Endodermal cell (in vitro differentiated cells): ENCODE results near the gene LMTK3. TPM values are rescaled to one million over a fixed set of nuclear protein-coding genes. Genes with fewer than 3 reads are reported as not detected.

Source experiments
- DNase-seq: peaks from one replicate; pipeline ENCODE4 v3.0.0-alpha.2; 2017
- H3K27ac ChIP-seq: 2 replicates; pipeline ENCODE4 v1.5.1; 2013; ENCODE audit warnings: mild to moderate bottlenecking, low read depth, low read length, moderate library complexity
- H3K27me3 ChIP-seq: 2 replicates; pipeline ENCODE4 v1.6.1; 2013; ENCODE audit warnings: mild to moderate bottlenecking, low read length, moderate library complexity; ENCODE audit not compliant: insufficient read depth, control insufficient read depth, poor library complexity, severe bottlenecking
- H3K36me3 ChIP-seq: 2 replicates; pipeline ENCODE4 v1.7.0; 2013; ENCODE audit warnings: mild to moderate bottlenecking, low read length, moderate library complexity; ENCODE audit not compliant: control insufficient read depth, insufficient read depth
- H3K4me1 ChIP-seq: one replicate; pipeline ENCODE4 v1.7.0; 2013; ENCODE audit warnings: low read length; ENCODE audit not compliant: control insufficient read depth, insufficient read depth
- H3K4me3 ChIP-seq: 2 replicates; pipeline ENCODE4 v1.5.1; 2013; ENCODE audit warnings: mild to moderate bottlenecking, low read length, moderate library complexity
- H3K9ac ChIP-seq: 2 replicates; pipeline ENCODE4 v1.6.1; 2013; ENCODE audit warnings: mild to moderate bottlenecking, low read length, moderate library complexity; ENCODE audit not compliant: poor library complexity, severe bottlenecking; ENCODE audit errors: extremely low read depth
- H3K9me3 ChIP-seq: 2 replicates; pipeline ENCODE4 v1.6.1; 2013; ENCODE audit warnings: mild to moderate bottlenecking, low read length, moderate library complexity; ENCODE audit not compliant: control insufficient read depth
- H3K27ac Mint-ChIP-seq: 2 replicates; pipeline ENCODE4 v1.8.0; 2020; ENCODE audit warnings: mixed read lengths
- H3K27me3 Mint-ChIP-seq: 2 replicates; pipeline ENCODE4 v1.8.0; 2021; ENCODE audit warnings: mild to moderate bottlenecking, mixed read lengths; ENCODE audit not compliant: insufficient read depth
- H3K36me3 Mint-ChIP-seq: 2 replicates; pipeline ENCODE4 v1.8.0; 2020; ENCODE audit warnings: low read depth, mixed read lengths
- H3K4me1 Mint-ChIP-seq: 2 replicates; pipeline ENCODE4 v1.8.0; 2020; ENCODE audit warnings: mixed read lengths
- H3K4me3 Mint-ChIP-seq: 2 replicates; pipeline ENCODE4 v1.8.0; 2020; ENCODE audit warnings: mild to moderate bottlenecking, moderate library complexity, mixed read lengths
- H3K9me3 Mint-ChIP-seq: 2 replicates; pipeline ENCODE4 v1.8.0; 2020; ENCODE audit warnings: mild to moderate bottlenecking, mixed read lengths
- CTCF ChIP-seq: fragments of 200-600 bp; sonication (generic); conservative IDR thresholded peaks from 2 replicates; pipeline ENCODE4 v1.5.0; 2021; ENCODE audit warnings: antibody characterized with exemption, mild to moderate bottlenecking
- WGBS, 2 experiments: methylation state at CpG; one replicate each; pipeline versions ENCODE4 v1.1.5 to v1.1.7; 2013; ENCODE audit warnings: missing lambda C conversion rate in 2 of 2, mixed read lengths in 1 of 2; ENCODE audit not compliant: insufficient coverage in 1 of 2, insufficient read length in 1 of 2; 5-methylcytosine and 5-hydroxymethylcytosine counted together
- total RNA-seq, 2 donors: library from RNA; stranded (reverse); fragmentation: NEBNext Ultra II Directional in 1 of 2; extraction: Animal tissue kit (Norgen Biotek cat#: 25700) in 1 of 2; gene quantifications; 2 replicates in 1 of 2; 3 replicates in 1 of 2; pipeline ENCODE4 v1.2.1, GENCODE V29; 2021

LMTK3 gene
- total RNA-seq, 2 donors from 2014 or later, result 11.1 to 14.5 TPM

GRCh38 chr19:48450441-48450840 is 61.2 kb downstream of the LMTK3 start:
- H3K4me1 Mint-ChIP-seq, result peaks cover 4% of the 10 kb centered on the region
- H3K27me3 Mint-ChIP-seq, result peaks cover under 1% of the 10 kb centered on the region
- no peak for TF ChIP-seq CTCF
- H3K4me3 Mint-ChIP-seq, result no peak overlapping the region
- Histone ChIP-seq H3K27me3 (no peaks in the 10 kb centered on the region), H3K36me3 (peaks cover 54% of the 10 kb centered on the region), H3K27ac (no peak overlapping the region), H3K9ac (no peak overlapping the region), H3K4me3 (no peak overlapping the region), H3K4me1 (no peaks in the 10 kb centered on the region), H3K9me3 (no peaks in the 10 kb centered on the region)
- no peak for DNase-seq
- H3K9me3 Mint-ChIP-seq, result no peaks in the 10 kb centered on the region
- no peak overlapping the region for H3K27ac Mint-ChIP-seq
- WGBS, 2 experiments, result 96 to 98% methylated on average over 16 to 23 of the region's 23 CpGs
- peaks cover 52% of the 10 kb centered on the region for H3K36me3 Mint-ChIP-seq

GRCh38 chr19:48448563-48448962 is 63.1 kb downstream of the LMTK3 start:
- DNase-seq, result no peak
- Histone ChIP-seq H3K36me3 (peaks cover 43% of the 10 kb centered on the region), H3K4me3 (no peak overlapping the region), H3K9me3 (no peaks in the 10 kb centered on the region), H3K9ac (no peak overlapping the region), H3K27me3 (peaks cover 12% of the 10 kb centered on the region), H3K27ac (no peak overlapping the region), H3K4me1 (no peaks in the 10 kb centered on the region)
- Mint-ChIP-seq H3K36me3 (peaks cover 51% of the 10 kb centered on the region), H3K27ac (no peak overlapping the region), H3K4me3 (no peak overlapping the region), H3K9me3 (no peaks in the 10 kb centered on the region), H3K27me3 (peaks cover 16% of the 10 kb centered on the region), H3K4me1 (peaks cover 14% of the 10 kb centered on the region)
- no peak for TF ChIP-seq CTCF
- 95% methylated on average over 4 of the region's 4 CpGs for WGBS, 2 experiments

GRCh38 chr19:48446579-48446978 is 65.1 kb downstream of the LMTK3 start:
- H3K9me3 Mint-ChIP-seq, result no peaks in the 10 kb centered on the region
- 86 to 88% methylated on average over 3 to 6 of the region's 7 CpGs for WGBS, 2 experiments
- TF ChIP-seq CTCF, result no peak
- Histone ChIP-seq H3K27ac (no peak overlapping the region), H3K4me1 (no peaks in the 10 kb centered on the region), H3K9ac (peak overlapping the region; percentile 88), H3K36me3 (peaks cover 40% of the 10 kb centered on the region), H3K4me3 (peak overlapping the region; percentile 95), H3K27me3 (peaks cover 19% of the 10 kb centered on the region), H3K9me3 (no peaks in the 10 kb centered on the region)
- peak overlapping the region; percentile 98 for H3K27ac Mint-ChIP-seq
- peaks cover 25% of the 10 kb centered on the region for H3K27me3 Mint-ChIP-seq
- peaks cover 14% of the 10 kb centered on the region for H3K4me1 Mint-ChIP-seq
- no peak for DNase-seq
- peak overlapping the region; percentile 88 for H3K4me3 Mint-ChIP-seq
- peaks cover 43% of the 10 kb centered on the region for H3K36me3 Mint-ChIP-seq
